ENCODE data around the gene LRCOL1.

GRCh38 chr12:132604151-132604618 lies 6.2 kb downstream of the LRCOL1 start:
- TF ChIP-seq GLIS1 (tag by site-specific recombination; IDR thresholded peaks at IDR 0.05) (no peak), CTCF (tag by site-specific recombination; IDR thresholded peaks at IDR 0.05) (no peak), BCL11A (tag by site-specific recombination; IDR thresholded peaks at IDR 0.05; ENCODE audit: low read depth) (no peak), SETDB1 (IDR thresholded peaks at IDR 0.05; ENCODE audit: insufficient read length, low read length) (no peak), ZNF133 (tag by site-specific recombination; IDR thresholded peaks at IDR 0.05) (no peak), ZNF501 (tag by site-specific recombination; IDR thresholded peaks at IDR 0.05) (no peak), ZNF639 (tag by site-specific recombination; IDR thresholded peaks at IDR 0.05) (no peak)
